GM19467 (cell line): ENCODE results near the gene RTKN2.
"Not testable (repeated sequence)": the region's sequence is repeated elsewhere in the genome, so short reads cannot be mapped to it uniquely, and the experiment has no call there.

ENCODE experiments used
- ATAC-seq: cut with Tn5 transposase; IDR thresholded peaks from one replicate; pipeline ENCODE4 v1.9.1; 2021; ENCODE audit warnings: mild to moderate bottlenecking, moderate library complexity; ENCODE audit not compliant: unreplicated experiment

The RTKN2 gene

GRCh38 chr10:62259998-62260397 lies 8.6 kb downstream of the RTKN2 start:
- no peak for ATAC-seq

- ATAC-seq: no peak
Observed at GRCh38 chr10:62259456-62259855, 9.2 kb downstream of the RTKN2 start.

GRCh38 chr10:62258926-62259325 lies 9.7 kb downstream of the RTKN2 start:
- no peak for ATAC-seq

- no peak for ATAC-seq
Observed at GRCh38 chr10:62253704-62254103, 14.9 kb downstream of the RTKN2 start.

GRCh38 chr10:62252051-62252450 lies 16.6 kb downstream of the RTKN2 start:
- no peak for ATAC-seq

GRCh38 chr10:62250594-62251198 lies 17.9 kb downstream of the RTKN2 start:
- ATAC-seq: no peak

GRCh38 chr10:62249957-62250356 lies 18.7 kb downstream of the RTKN2 start:
- no peak for ATAC-seq

- no peak for ATAC-seq
Observed at GRCh38 chr10:62248465-62248864, 20.2 kb downstream of the RTKN2 start.

GRCh38 chr10:62244785-62245467 lies 23.7 kb downstream of the RTKN2 start:
- ATAC-seq: peak; percentile 43

GRCh38 chr10:62244088-62244487 lies 24.6 kb downstream of the RTKN2 start:
- no peak for ATAC-seq

GRCh38 chr10:62243647-62243997 lies 25.0 kb downstream of the RTKN2 start:
- ATAC-seq: peak; percentile 45

GRCh38 chr10:62242965-62243646 lies 25.5 kb downstream of the RTKN2 start:
- ATAC-seq: peak; percentile 84

- not testable (repeated sequence) for ATAC-seq
Observed at GRCh38 chr10:62241521-62241920, 27.1 kb downstream of the RTKN2 start.

- no peak for ATAC-seq
Observed at GRCh38 chr10:62239994-62240393, 28.6 kb downstream of the RTKN2 start.

GRCh38 chr10:62238880-62239279 lies 29.8 kb downstream of the RTKN2 start:
- no peak for ATAC-seq

- no peak for ATAC-seq
Observed at GRCh38 chr10:62237966-62238365, 30.7 kb downstream of the RTKN2 start.

GRCh38 chr10:62237506-62237905 lies 31.1 kb downstream of the RTKN2 start:
- no peak for ATAC-seq

- no peak for ATAC-seq
Observed at GRCh38 chr10:62234077-62234605, 34.5 kb downstream of the RTKN2 start.

- ATAC-seq: no peak
Observed at GRCh38 chr10:62233356-62234076, 35.1 kb downstream of the RTKN2 start.

- ATAC-seq: no peak
Observed at GRCh38 chr10:62231805-62232204, 36.8 kb downstream of the RTKN2 start.

GRCh38 chr10:62231371-62231770 lies 37.3 kb downstream of the RTKN2 start:
- ATAC-seq: no peak
